Type B pancreatic cell (in vitro differentiated cells): Measurements from ENCODE around the gene GRK1. TPM values are rescaled to one million over a fixed set of nuclear protein-coding genes. Genes with fewer than 3 reads are reported as not detected.

Source experiments
- DNase-seq: peaks from one replicate; pipeline ENCODE4 v3.0.0; 2021; ENCODE audit warnings: mixed read lengths; ENCODE audit not compliant: unreplicated experiment; ENCODE audit errors: extremely low spot score
- H3K27ac Mint-ChIP-seq: 2 replicates; pipeline ENCODE4 v1.8.0; 2021; ENCODE audit warnings: mild to moderate bottlenecking, mixed read lengths
- H3K27me3 Mint-ChIP-seq: 2 replicates; pipeline ENCODE4 v1.8.0; 2021; ENCODE audit warnings: mixed read lengths
- H3K36me3 Mint-ChIP-seq: 2 replicates; pipeline ENCODE4 v1.8.0; 2021; ENCODE audit warnings: mixed read lengths
- H3K4me1 Mint-ChIP-seq: one replicate; pipeline ENCODE4 v1.8.0; 2021; ENCODE audit warnings: mixed read lengths; ENCODE audit not compliant: unreplicated experiment
- H3K4me3 Mint-ChIP-seq: 2 replicates; pipeline ENCODE4 v1.8.0; 2021; ENCODE audit warnings: mild to moderate bottlenecking, mixed read lengths
- H3K9me3 Mint-ChIP-seq: 2 replicates; pipeline ENCODE4 v1.8.0; 2021; ENCODE audit warnings: mixed read lengths
- CTCF ChIP-seq: fragments of 200-600 bp; sonication (generic); conservative IDR thresholded peaks from 2 replicates; pipeline ENCODE4 v1.5.0; 2021; ENCODE audit warnings: antibody characterized with exemption, mild to moderate bottlenecking
- total RNA-seq: library from RNA; stranded (reverse); gene quantifications from 2 replicates; pipeline ENCODE4 v1.2.1, GENCODE V29; 2021; ENCODE audit warnings: low replicate concordance

GRK1 gene
- total RNA-seq, 1 donor from 2014 or later, result 0.85 TPM

GRCh38 chr13:113648216-113648610 lies 18.8 kb upstream of the GRK1 start:
- no peaks in the 10 kb centered on the region for H3K9me3 Mint-ChIP-seq
- TF ChIP-seq CTCF, result no peak
- peaks cover 4% of the 10 kb centered on the region for H3K36me3 Mint-ChIP-seq
- DNase-seq, result peak; percentile 31
- no peak overlapping the region for H3K4me3 Mint-ChIP-seq
- no peaks in the 10 kb centered on the region for H3K4me1 Mint-ChIP-seq
- H3K27ac Mint-ChIP-seq, result no peak overlapping the region
- no peaks in the 10 kb centered on the region for H3K27me3 Mint-ChIP-seq

- H3K4me1 Mint-ChIP-seq, result peaks cover 7% of the 10 kb centered on the region
- peaks cover 4% of the 10 kb centered on the region for H3K36me3 Mint-ChIP-seq
- no peaks in the 10 kb centered on the region for H3K27me3 Mint-ChIP-seq
- H3K9me3 Mint-ChIP-seq, result no peaks in the 10 kb centered on the region
- no peak overlapping the region for H3K27ac Mint-ChIP-seq
- TF ChIP-seq CTCF, result no peak
- peak; percentile 42 for DNase-seq
- H3K4me3 Mint-ChIP-seq, result no peak overlapping the region
Observed at GRCh38 chr13:113649212-113649611, 17.8 kb upstream of the GRK1 start.

- H3K4me3 Mint-ChIP-seq, result no peak overlapping the region
- H3K27ac Mint-ChIP-seq, result no peak overlapping the region
- DNase-seq, result peak; percentile 65
- no peaks in the 10 kb centered on the region for H3K27me3 Mint-ChIP-seq
- peaks cover 4% of the 10 kb centered on the region for H3K36me3 Mint-ChIP-seq
- H3K9me3 Mint-ChIP-seq, result no peaks in the 10 kb centered on the region
- H3K4me1 Mint-ChIP-seq, result peaks cover 9% of the 10 kb centered on the region
- TF ChIP-seq CTCF, result no peak
Observed at GRCh38 chr13:113650275-113650674, 16.7 kb upstream of the GRK1 start.

- Mint-ChIP-seq H3K27ac (no peak overlapping the region), H3K9me3 (no peaks in the 10 kb centered on the region), H3K27me3 (no peaks in the 10 kb centered on the region), H3K36me3 (peaks cover 4% of the 10 kb centered on the region), H3K4me1 (peaks cover 9% of the 10 kb centered on the region), H3K4me3 (no peak overlapping the region)
- TF ChIP-seq CTCF, result no peak
- DNase-seq, result peak; percentile 54
Observed at GRCh38 chr13:113650731-113651148, 16.3 kb upstream of the GRK1 start.

GRCh38 chr13:113651511-113652403 lies 15.3 kb upstream of the GRK1 start:
- Mint-ChIP-seq H3K9me3 (no peaks in the 10 kb centered on the region), H3K4me3 (no peak overlapping the region), H3K27me3 (no peaks in the 10 kb centered on the region), H3K36me3 (no peaks in the 10 kb centered on the region), H3K4me1 (peaks cover 9% of the 10 kb centered on the region), H3K27ac (no peak overlapping the region)
- TF ChIP-seq CTCF, result no peak
- DNase-seq, result peak; percentile 67
